Epithelial cell of esophagus (primary cell): ENCODE measurements around the gene RNH1.

Experiments used
- DNase-seq: peaks from one replicate; pipeline ENCODE4 v3.0.0; 2010; ENCODE audit warnings: low read depth
- H3K4me3 ChIP-seq: 2 replicates; pipeline ENCODE4 v1.5.1; 2011; ENCODE audit warnings: mild to moderate bottlenecking, low read length, control low read depth
- TF ChIP-seq, protein P1 (sequence below): IDR thresholded peaks from 2 replicates; pipeline ENCODE4 v1.5.1; 2011; ENCODE audit warnings: low read depth, mild to moderate bottlenecking, low read length, control low read depth, inconsistent platforms; ENCODE audit not compliant: insufficient read depth; ENCODE audit errors: missing control alignments

Gene RNH1

GRCh38 chr11:477052-477715 lies 29.9 kb downstream of the RNH1 start:
- no peak for DNase-seq
- H3K4me3 ChIP-seq: no peak overlapping the region
- TF ChIP-seq, protein P1, sequence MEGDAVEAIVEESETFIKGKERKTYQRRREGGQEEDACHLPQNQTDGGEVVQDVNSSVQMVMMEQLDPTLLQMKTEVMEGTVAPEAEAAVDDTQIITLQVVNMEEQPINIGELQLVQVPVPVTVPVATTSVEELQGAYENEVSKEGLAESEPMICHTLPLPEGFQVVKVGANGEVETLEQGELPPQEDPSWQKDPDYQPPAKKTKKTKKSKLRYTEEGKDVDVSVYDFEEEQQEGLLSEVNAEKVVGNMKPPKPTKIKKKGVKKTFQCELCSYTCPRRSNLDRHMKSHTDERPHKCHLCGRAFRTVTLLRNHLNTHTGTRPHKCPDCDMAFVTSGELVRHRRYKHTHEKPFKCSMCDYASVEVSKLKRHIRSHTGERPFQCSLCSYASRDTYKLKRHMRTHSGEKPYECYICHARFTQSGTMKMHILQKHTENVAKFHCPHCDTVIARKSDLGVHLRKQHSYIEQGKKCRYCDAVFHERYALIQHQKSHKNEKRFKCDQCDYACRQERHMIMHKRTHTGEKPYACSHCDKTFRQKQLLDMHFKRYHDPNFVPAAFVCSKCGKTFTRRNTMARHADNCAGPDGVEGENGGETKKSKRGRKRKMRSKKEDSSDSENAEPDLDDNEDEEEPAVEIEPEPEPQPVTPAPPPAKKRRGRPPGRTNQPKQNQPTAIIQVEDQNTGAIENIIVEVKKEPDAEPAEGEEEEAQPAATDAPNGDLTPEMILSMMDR: no peak

GRCh38 chr11:476416-476815 lies 30.6 kb downstream of the RNH1 start:
- DNase-seq: no peak
- H3K4me3 ChIP-seq: no peak overlapping the region
- TF ChIP-seq, protein P1: no peak

DNA sequence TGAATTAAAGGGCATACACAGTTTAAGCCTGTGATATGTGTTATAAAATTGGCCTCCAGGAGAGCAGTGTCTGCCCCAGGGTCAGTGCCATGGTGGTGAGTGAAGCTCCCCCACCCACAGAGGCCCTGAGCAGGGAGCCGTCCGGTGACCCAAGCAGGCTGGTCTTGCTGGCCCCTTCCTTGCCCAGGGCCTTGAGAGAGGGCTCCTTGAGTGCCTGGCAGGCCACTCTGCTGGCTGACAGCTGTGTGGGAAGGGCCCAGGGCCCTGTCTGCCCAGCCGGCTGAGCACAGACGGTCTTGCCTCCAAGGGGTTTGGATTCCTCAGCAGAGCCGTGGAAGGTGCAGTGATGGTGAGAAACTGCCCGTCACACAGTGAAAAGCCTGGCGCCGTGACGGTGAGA lies 31.1 kb downstream of the RNH1 start:
- H3K4me3 ChIP-seq: no peak overlapping the region
- no peak for DNase-seq
- TF ChIP-seq, protein P1: no peak

DNA sequence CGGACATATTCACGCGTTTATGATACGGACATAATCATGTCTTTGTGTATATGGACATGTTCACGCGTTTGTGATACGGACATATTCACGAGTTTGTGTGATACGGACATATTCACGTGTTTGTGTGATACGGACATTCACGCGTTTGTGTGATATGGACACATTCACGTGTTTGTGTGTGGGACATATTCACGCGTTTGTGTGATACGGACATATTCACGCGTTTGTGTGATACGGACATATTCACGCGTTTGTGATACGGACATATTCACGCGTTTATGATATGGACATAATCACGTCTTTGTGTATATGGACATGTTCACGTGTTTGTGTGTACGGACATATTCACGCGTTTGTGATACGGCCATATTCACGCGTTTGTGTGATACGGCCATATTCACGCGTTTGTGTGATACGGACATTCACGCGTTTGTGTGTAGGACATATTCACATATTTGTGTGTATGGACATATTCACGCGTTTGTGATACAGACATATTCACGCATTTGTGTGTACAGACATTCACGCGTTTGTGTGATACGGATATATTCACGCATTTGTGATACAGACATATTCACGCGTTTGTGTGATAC lies 32.0 kb downstream of the RNH1 start:
- TF ChIP-seq, protein P1: no peak
- no peak for DNase-seq
- H3K4me3 ChIP-seq: no peak overlapping the region

DNA sequence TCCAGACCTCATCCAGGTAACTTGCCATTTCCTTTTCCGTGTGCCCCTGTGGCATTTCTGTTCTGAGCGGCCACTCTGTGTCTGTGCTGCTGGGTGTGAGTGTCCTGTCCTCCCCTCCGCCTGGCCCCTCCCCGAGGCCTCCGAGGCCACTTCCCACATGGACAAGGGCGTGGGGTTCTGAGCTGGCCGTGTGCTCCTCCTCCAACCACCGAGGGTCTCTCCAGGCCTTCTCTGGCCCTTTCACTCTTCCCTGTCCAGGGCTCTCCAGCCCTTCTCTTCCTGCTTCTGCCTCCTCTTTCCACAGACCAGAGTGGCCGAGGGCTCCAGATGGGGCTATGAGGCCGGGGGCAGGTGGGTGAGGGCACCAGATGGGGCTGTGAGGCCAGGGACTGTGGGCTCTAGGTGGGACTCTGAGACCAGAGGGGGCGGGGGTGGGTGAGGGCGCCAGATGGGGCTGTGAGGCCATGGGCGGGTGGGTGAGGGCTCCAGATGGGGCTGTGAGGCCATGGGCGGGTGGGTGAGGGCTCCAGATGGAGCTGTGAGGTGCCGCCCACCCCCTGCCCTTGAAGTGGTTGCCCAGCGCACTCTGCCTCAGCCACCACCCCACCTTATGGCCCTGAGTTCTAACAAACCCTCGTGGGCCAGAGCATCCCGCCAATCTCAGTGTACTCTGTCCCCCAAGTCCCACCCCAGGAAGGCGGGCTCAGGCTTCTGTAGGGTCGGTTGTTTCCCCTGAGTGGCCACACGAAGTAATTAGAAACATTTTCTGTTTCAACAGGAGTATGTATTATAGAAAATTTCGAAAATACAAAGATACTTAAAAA lies 32.9 kb downstream of the RNH1 start:
- no peak for DNase-seq
- no peak overlapping the region for H3K4me3 ChIP-seq
- TF ChIP-seq, protein P1: no peak

DNA sequence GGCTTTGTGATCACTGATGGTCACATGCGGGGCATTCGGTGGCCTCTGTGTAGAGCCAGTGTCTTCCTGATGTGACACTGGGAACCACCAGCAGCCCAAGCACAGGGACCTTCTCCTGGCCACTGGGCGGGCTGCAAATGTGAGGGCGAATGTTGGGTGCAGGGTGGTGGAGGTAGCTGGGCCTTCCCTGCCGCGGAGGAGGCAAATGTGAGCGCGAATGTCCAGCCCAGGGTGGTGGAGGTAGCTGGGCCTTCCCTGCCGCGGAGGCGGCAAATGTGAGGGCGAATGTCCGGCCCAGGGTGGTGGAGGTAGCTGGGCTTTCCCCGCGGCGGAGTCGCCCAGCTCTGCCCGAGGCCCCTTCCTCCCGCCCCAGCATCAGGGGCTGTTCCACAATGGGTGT lies 33.6 kb downstream of the RNH1 start:
- TF ChIP-seq, protein P1: no peak
- no peak for DNase-seq
- no peak overlapping the region for H3K4me3 ChIP-seq

GRCh38 chr11:472816-473215 lies 34.2 kb downstream of the RNH1 start:
- no peak overlapping the region for H3K4me3 ChIP-seq
- TF ChIP-seq, protein P1: no peak
- no peak for DNase-seq
